ENCODE results near the gene KIF1A. TPM values are rescaled to one million over a fixed set of nuclear protein-coding genes. Genes with fewer than 3 reads are reported as not detected.

Gene KIF1A
- total and polyA plus RNA-seq, 2 of the 13 experiments (the other 11 are each of a cell fraction or from before 2014, with no cell fraction given), result 0.01 TPM; not detected in 1

DNA sequence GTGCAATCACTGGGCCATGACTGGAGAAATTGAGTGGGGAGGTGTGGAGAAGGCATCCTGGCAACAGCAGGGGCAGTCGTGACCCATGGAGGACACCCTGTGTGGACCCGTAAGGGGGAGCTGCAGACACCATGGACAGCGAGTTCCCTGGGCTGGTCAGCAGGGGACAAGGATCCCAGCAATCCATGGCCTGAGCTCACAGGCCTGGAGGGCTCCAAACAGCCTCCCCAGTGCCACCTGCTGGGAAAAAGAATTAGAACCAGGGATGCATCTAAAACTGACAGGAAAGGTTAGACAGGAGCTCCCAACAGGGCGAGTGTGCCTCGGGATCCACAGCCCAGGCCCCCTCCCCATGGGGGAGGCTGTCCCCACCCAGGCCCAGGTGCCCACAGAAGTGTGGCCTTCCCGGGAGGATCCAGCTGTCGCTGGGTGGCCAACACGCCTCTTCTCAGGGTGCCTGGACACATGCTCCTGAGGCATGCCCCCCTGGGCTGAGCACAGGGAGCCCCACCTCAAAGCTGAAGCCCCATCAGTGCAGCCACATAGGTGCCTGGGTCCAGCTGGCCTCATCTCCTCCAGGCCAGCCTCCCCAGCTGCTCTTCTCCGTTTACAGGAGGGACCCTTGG lies 20.5 kb upstream of the KIF1A start (continued):
- TF ChIP-seq, protein P1, sequence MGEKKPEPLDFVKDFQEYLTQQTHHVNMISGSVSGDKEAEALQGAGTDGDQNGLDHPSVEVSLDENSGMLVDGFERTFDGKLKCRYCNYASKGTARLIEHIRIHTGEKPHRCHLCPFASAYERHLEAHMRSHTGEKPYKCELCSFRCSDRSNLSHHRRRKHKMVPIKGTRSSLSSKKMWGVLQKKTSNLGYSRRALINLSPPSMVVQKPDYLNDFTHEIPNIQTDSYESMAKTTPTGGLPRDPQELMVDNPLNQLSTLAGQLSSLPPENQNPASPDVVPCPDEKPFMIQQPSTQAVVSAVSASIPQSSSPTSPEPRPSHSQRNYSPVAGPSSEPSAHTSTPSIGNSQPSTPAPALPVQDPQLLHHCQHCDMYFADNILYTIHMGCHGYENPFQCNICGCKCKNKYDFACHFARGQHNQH (CRISPR knock-in tag; IDR thresholded peaks at IDR 0.05), result 0 out of 2 replicates have a peak, but pooled peaks have one; percentile 36
- 0 out of 2 replicates have a peak, but pooled peaks have one; percentile 27 for TF ChIP-seq SPEN (CRISPR knock-in tag; IDR thresholded peaks at IDR 0.05; ENCODE audit: low read depth)
- TF ChIP-seq, protein P2, sequence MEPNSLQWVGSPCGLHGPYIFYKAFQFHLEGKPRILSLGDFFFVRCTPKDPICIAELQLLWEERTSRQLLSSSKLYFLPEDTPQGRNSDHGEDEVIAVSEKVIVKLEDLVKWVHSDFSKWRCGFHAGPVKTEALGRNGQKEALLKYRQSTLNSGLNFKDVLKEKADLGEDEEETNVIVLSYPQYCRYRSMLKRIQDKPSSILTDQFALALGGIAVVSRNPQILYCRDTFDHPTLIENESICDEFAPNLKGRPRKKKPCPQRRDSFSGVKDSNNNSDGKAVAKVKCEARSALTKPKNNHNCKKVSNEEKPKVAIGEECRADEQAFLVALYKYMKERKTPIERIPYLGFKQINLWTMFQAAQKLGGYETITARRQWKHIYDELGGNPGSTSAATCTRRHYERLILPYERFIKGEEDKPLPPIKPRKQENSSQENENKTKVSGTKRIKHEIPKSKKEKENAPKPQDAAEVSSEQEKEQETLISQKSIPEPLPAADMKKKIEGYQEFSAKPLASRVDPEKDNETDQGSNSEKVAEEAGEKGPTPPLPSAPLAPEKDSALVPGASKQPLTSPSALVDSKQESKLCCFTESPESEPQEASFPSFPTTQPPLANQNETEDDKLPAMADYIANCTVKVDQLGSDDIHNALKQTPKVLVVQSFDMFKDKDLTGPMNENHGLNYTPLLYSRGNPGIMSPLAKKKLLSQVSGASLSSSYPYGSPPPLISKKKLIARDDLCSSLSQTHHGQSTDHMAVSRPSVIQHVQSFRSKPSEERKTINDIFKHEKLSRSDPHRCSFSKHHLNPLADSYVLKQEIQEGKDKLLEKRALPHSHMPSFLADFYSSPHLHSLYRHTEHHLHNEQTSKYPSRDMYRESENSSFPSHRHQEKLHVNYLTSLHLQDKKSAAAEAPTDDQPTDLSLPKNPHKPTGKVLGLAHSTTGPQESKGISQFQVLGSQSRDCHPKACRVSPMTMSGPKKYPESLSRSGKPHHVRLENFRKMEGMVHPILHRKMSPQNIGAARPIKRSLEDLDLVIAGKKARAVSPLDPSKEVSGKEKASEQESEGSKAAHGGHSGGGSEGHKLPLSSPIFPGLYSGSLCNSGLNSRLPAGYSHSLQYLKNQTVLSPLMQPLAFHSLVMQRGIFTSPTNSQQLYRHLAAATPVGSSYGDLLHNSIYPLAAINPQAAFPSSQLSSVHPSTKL (CRISPR knock-in tag; IDR thresholded peaks at IDR 0.05), result 0 out of 2 replicates have a peak, but pooled peaks have one; percentile 23
- TF ChIP-seq, protein P3, sequence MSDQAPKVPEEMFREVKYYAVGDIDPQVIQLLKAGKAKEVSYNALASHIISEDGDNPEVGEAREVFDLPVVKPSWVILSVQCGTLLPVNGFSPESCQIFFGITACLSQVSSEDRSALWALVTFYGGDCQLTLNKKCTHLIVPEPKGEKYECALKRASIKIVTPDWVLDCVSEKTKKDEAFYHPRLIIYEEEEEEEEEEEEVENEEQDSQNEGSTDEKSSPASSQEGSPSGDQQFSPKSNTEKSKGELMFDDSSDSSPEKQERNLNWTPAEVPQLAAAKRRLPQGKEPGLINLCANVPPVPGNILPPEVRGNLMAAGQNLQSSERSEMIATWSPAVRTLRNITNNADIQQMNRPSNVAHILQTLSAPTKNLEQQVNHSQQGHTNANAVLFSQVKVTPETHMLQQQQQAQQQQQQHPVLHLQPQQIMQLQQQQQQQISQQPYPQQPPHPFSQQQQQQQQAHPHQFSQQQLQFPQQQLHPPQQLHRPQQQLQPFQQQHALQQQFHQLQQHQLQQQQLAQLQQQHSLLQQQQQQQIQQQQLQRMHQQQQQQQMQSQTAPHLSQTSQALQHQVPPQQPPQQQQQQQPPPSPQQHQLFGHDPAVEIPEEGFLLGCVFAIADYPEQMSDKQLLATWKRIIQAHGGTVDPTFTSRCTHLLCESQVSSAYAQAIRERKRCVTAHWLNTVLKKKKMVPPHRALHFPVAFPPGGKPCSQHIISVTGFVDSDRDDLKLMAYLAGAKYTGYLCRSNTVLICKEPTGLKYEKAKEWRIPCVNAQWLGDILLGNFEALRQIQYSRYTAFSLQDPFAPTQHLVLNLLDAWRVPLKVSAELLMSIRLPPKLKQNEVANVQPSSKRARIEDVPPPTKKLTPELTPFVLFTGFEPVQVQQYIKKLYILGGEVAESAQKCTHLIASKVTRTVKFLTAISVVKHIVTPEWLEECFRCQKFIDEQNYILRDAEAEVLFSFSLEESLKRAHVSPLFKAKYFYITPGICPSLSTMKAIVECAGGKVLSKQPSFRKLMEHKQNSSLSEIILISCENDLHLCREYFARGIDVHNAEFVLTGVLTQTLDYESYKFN (CRISPR knock-in tag; conservative IDR thresholded peaks at IDR 0.05), result no peak
- TF ChIP-seq RAD21 (CRISPR knock-in tag; IDR thresholded peaks at IDR 0.05), result peak; percentile 92
- TF ChIP-seq, protein P4, sequence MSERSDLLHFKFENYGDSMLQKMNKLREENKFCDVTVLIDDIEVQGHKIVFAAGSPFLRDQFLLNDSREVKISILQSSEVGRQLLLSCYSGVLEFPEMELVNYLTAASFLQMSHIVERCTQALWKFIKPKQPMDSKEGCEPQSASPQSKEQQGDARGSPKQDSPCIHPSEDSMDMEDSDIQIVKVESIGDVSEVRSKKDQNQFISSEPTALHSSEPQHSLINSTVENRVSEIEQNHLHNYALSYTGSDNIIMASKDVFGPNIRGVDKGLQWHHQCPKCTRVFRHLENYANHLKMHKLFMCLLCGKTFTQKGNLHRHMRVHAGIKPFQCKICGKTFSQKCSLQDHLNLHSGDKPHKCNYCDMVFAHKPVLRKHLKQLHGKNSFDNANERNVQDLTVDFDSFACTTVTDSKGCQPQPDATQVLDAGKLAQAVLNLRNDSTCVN (CRISPR knock-in tag; IDR thresholded peaks at IDR 0.05; ENCODE audit: borderline replicate concordance), result no peak
- TF ChIP-seq KLF9 (CRISPR knock-in tag; IDR thresholded peaks at IDR 0.05; ENCODE audit: low read depth), result 0 out of 2 replicates have a peak, but pooled peaks have one; percentile 33
- TF ChIP-seq SIX1 (CRISPR knock-in tag; IDR thresholded peaks at IDR 0.05; ENCODE audit: borderline replicate concordance), result no peak
- TF ChIP-seq GABPB1 (CRISPR knock-in tag; IDR thresholded peaks at IDR 0.05), result peak; percentile 24; the same call in 1 of the 2 replicates
- no peak for TF ChIP-seq CBX1 (IDR thresholded peaks at IDR 0.05; ENCODE audit: low read depth)
- peak; percentile 53 to 79 for TF ChIP-seq HMGXB4 (CRISPR knock-in tag; IDR thresholded peaks at IDR 0.05; ENCODE audit: borderline replicate concordance in 1 of 2, low read depth in 1 of 2)
- TF ChIP-seq FIP1L1 (IDR thresholded peaks at IDR 0.05; ENCODE audit: borderline replicate concordance, insufficient read depth, low read depth, low read length), result no peak
- peak; percentile 59; the same call in 1 of the 2 replicates for TF ChIP-seq ZNF264 (CRISPR knock-in tag; IDR thresholded peaks at IDR 0.05)
- peak; percentile 80; the same call in 1 of the 2 replicates for TF ChIP-seq NFKB2 (CRISPR knock-in tag; IDR thresholded peaks at IDR 0.05; ENCODE audit: borderline replicate concordance)
- TF ChIP-seq GATAD2A (CRISPR knock-in tag; IDR thresholded peaks at IDR 0.05), result peak; percentile 44; the same call in 1 of the 2 replicates
- TF ChIP-seq ZNF263 (CRISPR knock-in tag; IDR thresholded peaks at IDR 0.05), result peak; percentile 59; the same call in 1 of the 2 replicates
- no peak for TF ChIP-seq ZNF773 (CRISPR knock-in tag; IDR thresholded peaks at IDR 0.05; ENCODE audit: borderline replicate concordance)
